Measurements from ENCODE around the gene KIDINS220. TPM values are rescaled to one million over a fixed set of nuclear protein-coding genes. Genes with fewer than 3 reads are reported as not detected.
A peak's percentile ranks its signal among the peaks of the same experiment; 100 is the strongest.

KIDINS220 gene
- total and polyA plus RNA-seq, 2 donors (not counting 1 experiment from before 2014, with no cell fraction given) = 58.0 to 110 TPM

DNA sequence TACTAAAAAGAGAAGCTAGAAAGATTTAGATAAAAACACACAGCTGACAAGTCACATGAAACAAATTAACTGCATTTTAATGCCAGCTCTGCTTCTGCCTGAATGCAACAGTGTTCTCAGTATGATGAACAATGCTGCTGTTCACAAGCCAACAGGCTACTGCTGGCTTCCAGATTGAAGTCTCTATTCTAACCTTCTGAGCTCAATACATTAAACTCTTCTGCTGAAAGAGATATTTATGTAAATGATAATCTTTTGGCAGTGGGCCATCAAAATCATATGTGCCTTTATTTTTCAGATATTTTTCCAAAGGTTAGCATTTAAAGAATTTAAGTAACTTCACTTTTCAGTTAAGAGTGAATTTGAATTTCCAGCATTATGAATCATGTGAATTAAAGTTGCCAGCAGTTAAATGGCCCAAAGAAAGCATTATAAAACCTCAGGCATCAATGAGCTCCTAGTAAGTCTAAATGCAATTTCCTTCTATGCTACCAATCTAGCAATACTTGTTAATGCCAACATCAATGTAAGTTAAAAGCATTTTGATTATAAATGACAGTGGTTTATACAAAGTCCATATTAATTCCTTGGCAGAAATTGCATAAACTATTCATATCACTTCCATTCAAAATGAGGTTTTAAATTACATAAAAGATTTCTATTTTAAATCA, 83.2 kb downstream of the KIDINS220 start:
- H3K4me2 ChIP-seq (ENCODE audit: extremely low read depth, insufficient read depth, low read length) = no peak overlapping the region
- peaks cover 5% of the 10 kb centered on the region for H3K36me3 ChIP-seq (ENCODE audit: control insufficient read depth, insufficient read depth, low read length)
- H3K79me2 ChIP-seq (ENCODE audit: control insufficient read depth, insufficient read depth, low read length) = no peaks in the 10 kb centered on the region
- no peak overlapping the region for H2AFZ ChIP-seq (ENCODE audit: low read length)
- no peak overlapping the region for H3K27ac ChIP-seq (ENCODE audit: insufficient read depth, low read length)
- no peak overlapping the region for H3K4me3 ChIP-seq (replicated peaks in 1 of 4; ENCODE audit: control extremely low read depth in 1 of 4, insufficient read depth in 1 of 4, low read depth in 3 of 4, low read length in 4 of 4)
- H3K4me1 ChIP-seq (ENCODE audit: control insufficient read depth, extremely low read depth, insufficient read depth, low read length) = peaks cover 2% of the 10 kb centered on the region
- H3K27me3 ChIP-seq (ENCODE audit: control insufficient read depth, insufficient read depth, low read length) = no peaks in the 10 kb centered on the region
- no peaks in the 10 kb centered on the region for H4K20me1 ChIP-seq (ENCODE audit: control insufficient read depth, extremely low read depth, insufficient read depth, low read length)
- no peak overlapping the region for H3K9ac ChIP-seq (ENCODE audit: insufficient read depth, low read length)
- no peaks in the 10 kb centered on the region for H3K9me3 ChIP-seq (ENCODE audit: control insufficient read depth, insufficient read depth, low read depth, low read length)
- DNase-seq (ENCODE audit: low read depth in 2 of 2) = peak; percentile 18 to 71
- TF ChIP-seq EZH2 (IDR thresholded peaks at IDR 0.05; ENCODE audit: low read length, missing control alignments) = no peak
- TF ChIP-seq, protein P1, sequence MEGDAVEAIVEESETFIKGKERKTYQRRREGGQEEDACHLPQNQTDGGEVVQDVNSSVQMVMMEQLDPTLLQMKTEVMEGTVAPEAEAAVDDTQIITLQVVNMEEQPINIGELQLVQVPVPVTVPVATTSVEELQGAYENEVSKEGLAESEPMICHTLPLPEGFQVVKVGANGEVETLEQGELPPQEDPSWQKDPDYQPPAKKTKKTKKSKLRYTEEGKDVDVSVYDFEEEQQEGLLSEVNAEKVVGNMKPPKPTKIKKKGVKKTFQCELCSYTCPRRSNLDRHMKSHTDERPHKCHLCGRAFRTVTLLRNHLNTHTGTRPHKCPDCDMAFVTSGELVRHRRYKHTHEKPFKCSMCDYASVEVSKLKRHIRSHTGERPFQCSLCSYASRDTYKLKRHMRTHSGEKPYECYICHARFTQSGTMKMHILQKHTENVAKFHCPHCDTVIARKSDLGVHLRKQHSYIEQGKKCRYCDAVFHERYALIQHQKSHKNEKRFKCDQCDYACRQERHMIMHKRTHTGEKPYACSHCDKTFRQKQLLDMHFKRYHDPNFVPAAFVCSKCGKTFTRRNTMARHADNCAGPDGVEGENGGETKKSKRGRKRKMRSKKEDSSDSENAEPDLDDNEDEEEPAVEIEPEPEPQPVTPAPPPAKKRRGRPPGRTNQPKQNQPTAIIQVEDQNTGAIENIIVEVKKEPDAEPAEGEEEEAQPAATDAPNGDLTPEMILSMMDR (conservative IDR thresholded peaks at IDR 0.05 in 1 of 2, IDR thresholded peaks at IDR 0.05 in 1 of 2; ENCODE audit: low read depth in 1 of 2, low read length in 2 of 2) = no peak

DNA sequence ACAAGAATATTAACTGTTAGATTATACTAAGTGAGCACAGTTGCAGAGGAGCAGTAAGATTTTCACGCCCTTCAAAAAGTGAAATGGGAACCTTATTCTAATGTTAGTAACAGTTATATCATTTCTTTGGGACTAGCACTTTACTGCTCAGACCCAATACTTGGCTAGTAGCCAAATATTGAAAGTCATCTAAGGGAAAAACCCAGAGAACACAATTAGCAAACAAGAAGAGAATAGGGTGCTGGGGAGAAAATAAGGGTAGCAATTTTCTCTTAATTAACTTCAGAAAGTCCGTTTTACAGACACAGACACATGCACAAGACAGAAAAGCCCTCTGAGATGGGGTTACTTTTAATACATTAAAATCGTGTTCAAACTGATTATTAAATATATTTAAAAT, 83.8 kb downstream of the KIDINS220 start:
- no peak for DNase-seq (ENCODE audit: low read depth in 2 of 2)
- H4K20me1 ChIP-seq (ENCODE audit: control insufficient read depth, extremely low read depth, insufficient read depth, low read length) = no peaks in the 10 kb centered on the region

DNA sequence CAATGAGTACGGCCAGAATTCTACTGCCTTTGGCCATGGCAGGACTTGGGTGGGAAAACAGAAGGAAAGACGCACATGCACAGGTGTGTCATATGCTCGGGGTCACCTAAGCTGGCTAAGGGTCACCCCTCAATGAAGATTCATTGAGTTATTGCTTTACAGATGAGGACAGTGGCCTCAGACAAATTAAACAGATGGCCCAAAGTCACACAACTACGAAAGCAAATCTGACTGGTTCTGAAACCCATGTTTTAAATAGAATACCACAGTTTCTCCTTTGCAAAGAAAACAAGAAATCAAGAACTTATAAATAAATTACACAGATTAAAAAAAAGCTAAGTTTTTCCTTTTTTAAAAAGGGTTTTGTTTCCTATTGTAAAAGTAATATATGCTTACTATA, 85.0 kb downstream of the KIDINS220 start:
- peaks cover 2% of the 10 kb centered on the region for H3K4me1 ChIP-seq (ENCODE audit: control insufficient read depth, extremely low read depth, insufficient read depth, low read length)
- H3K27ac ChIP-seq (ENCODE audit: insufficient read depth, low read length) = no peak overlapping the region
- no peaks in the 10 kb centered on the region for H3K9me3 ChIP-seq (ENCODE audit: control insufficient read depth, insufficient read depth, low read depth, low read length)
- no peaks in the 10 kb centered on the region for H3K79me2 ChIP-seq (ENCODE audit: control insufficient read depth, insufficient read depth, low read length)
- TF ChIP-seq EZH2 (IDR thresholded peaks at IDR 0.05; ENCODE audit: low read length, missing control alignments) = no peak
- TF ChIP-seq, protein P1 (conservative IDR thresholded peaks at IDR 0.05 in 1 of 2, IDR thresholded peaks at IDR 0.05 in 1 of 2; ENCODE audit: low read depth in 1 of 2, low read length in 2 of 2) = no peak
- H2AFZ ChIP-seq (ENCODE audit: low read length) = no peak overlapping the region
- no peaks in the 10 kb centered on the region for H4K20me1 ChIP-seq (ENCODE audit: control insufficient read depth, extremely low read depth, insufficient read depth, low read length)
- peaks cover 2% of the 10 kb centered on the region for H3K36me3 ChIP-seq (ENCODE audit: control insufficient read depth, insufficient read depth, low read length)
- no peak overlapping the region for H3K4me2 ChIP-seq (ENCODE audit: extremely low read depth, insufficient read depth, low read length)
- no peak for DNase-seq (ENCODE audit: low read depth in 2 of 2)
- no peak overlapping the region for H3K9ac ChIP-seq (ENCODE audit: insufficient read depth, low read length)
- no peaks in the 10 kb centered on the region for H3K27me3 ChIP-seq (ENCODE audit: control insufficient read depth, insufficient read depth, low read length)
- H3K4me3 ChIP-seq (replicated peaks in 1 of 4; ENCODE audit: control extremely low read depth in 1 of 4, insufficient read depth in 1 of 4, low read depth in 3 of 4, low read length in 4 of 4) = no peak overlapping the region

More for the DNA sequence above, 83.8 kb downstream of the KIDINS220 start:
- Histone ChIP-seq H3K4me2 (ENCODE audit: extremely low read depth, insufficient read depth, low read length) (no peak overlapping the region), H3K9me3 (ENCODE audit: control insufficient read depth, insufficient read depth, low read depth, low read length) (no peaks in the 10 kb centered on the region), H3K79me2 (ENCODE audit: control insufficient read depth, insufficient read depth, low read length) (no peaks in the 10 kb centered on the region), H3K4me1 (ENCODE audit: control insufficient read depth, extremely low read depth, insufficient read depth, low read length) (peaks cover 2% of the 10 kb centered on the region), H3K36me3 (ENCODE audit: control insufficient read depth, insufficient read depth, low read length) (peaks cover 5% of the 10 kb centered on the region), H3K27ac (ENCODE audit: insufficient read depth, low read length) (no peak overlapping the region), H3K27me3 (ENCODE audit: control insufficient read depth, insufficient read depth, low read length) (no peaks in the 10 kb centered on the region), H3K4me3 (replicated peaks in 1 of 4; ENCODE audit: control extremely low read depth in 1 of 4, insufficient read depth in 1 of 4, low read depth in 3 of 4, low read length in 4 of 4) (no peak overlapping the region), H2AFZ (ENCODE audit: low read length) (no peak overlapping the region), H3K9ac (ENCODE audit: insufficient read depth, low read length) (no peak overlapping the region)
- no peak for TF ChIP-seq EZH2 (IDR thresholded peaks at IDR 0.05; ENCODE audit: low read length, missing control alignments)
- TF ChIP-seq, protein P1 (conservative IDR thresholded peaks at IDR 0.05 in 1 of 2, IDR thresholded peaks at IDR 0.05 in 1 of 2; ENCODE audit: low read depth in 1 of 2, low read length in 2 of 2) = no peak
